ENCODE data around the gene CARD10. TPM values are rescaled to one million over a fixed set of nuclear protein-coding genes. Genes with fewer than 3 reads are reported as not detected.
A peak's percentile ranks its signal among the peaks of the same experiment; 100 is the strongest.

CARD10 gene
- total and polyA plus RNA-seq, 8 donors = 9.9 to 30.2 (median 13.9) TPM

- no peak for TF ChIP-seq CTCF (IDR thresholded peaks at IDR 0.05)
- peaks cover 38 to 46% (median 45%) of the 10 kb centered on the region in 3 donors for H3K4me1 ChIP-seq
- no peak overlapping the region for H3K27ac ChIP-seq
- WGBS, 2 donors = 66 to 77% methylated on average over 12 of the region's 12 CpGs
- H3K9me3 ChIP-seq = no peaks in the 10 kb centered on the region
- intact Hi-C loops (cut with DNase I) = no loop called here
- no peaks in the 10 kb centered on the region for H3K27me3 ChIP-seq
- FAIRE-seq = no peak
- peak in 1 of 6 donors; percentile 24 for DNase-seq
- no peak for ATAC-seq
- H3K36me3 ChIP-seq = no peaks in the 10 kb centered on the region
- no peak overlapping the region for H3K4me3 ChIP-seq
Measured at GRCh38 chr22:37499027-37499707, 20.0 kb downstream of the CARD10 start.

GRCh38 chr22:37498289-37498909 lies 20.8 kb downstream of the CARD10 start:
- FAIRE-seq (no peak), DNase-seq (peak in 5 of 6 donors; percentile 52 to 85 (median 70)), ATAC-seq (peak in 3 of 4 donors; percentile 9 to 30 (median 27))
- intact Hi-C loops (cut with DNase I) = no loop called here
- no peaks in the 10 kb centered on the region for H3K36me3 ChIP-seq
- no peaks in the 10 kb centered on the region for H3K9me3 ChIP-seq
- no peaks in the 10 kb centered on the region for H3K27me3 ChIP-seq
- 45 to 54% methylated on average over 15 of the region's 15 CpGs for WGBS, 2 donors
- H3K4me1 ChIP-seq = peaks cover 30 to 38% (median 38%) of the 10 kb centered on the region in 3 donors
- peak; percentile 41 to 63 (median 50) for TF ChIP-seq CTCF (IDR thresholded peaks at IDR 0.05)
- no peak overlapping the region for H3K4me3 ChIP-seq
- no peak overlapping the region for H3K27ac ChIP-seq

- Histone ChIP-seq H3K9me3 (no peaks in the 10 kb centered on the region), H3K4me3 (no peak overlapping the region), H3K36me3 (peaks cover 0 to 3% (median 0%) of the 10 kb centered on the region in 3 donors), H3K4me1 (peaks cover 18 to 26% (median 25%) of the 10 kb centered on the region in 3 donors), H3K27ac (no peak overlapping the region), H3K27me3 (no peaks in the 10 kb centered on the region)
- intact Hi-C loops (cut with DNase I) = no loop called here
- FAIRE-seq (no peak), ATAC-seq (no peak), DNase-seq (no peak)
- WGBS, 2 donors = 86% methylated on average over 12 of the region's 12 CpGs
- no peak for TF ChIP-seq CTCF (IDR thresholded peaks at IDR 0.05)
Measured at GRCh38 chr22:37497062-37497599, 22.1 kb downstream of the CARD10 start.

- no peaks in the 10 kb centered on the region for H3K9me3 ChIP-seq
- ATAC-seq = no peak
- intact Hi-C loops (cut with DNase I) = no loop called here
- DNase-seq = peak in 1 of 6 donors; percentile 48
- peaks cover 0 to 3% (median 0%) of the 10 kb centered on the region in 3 donors for H3K36me3 ChIP-seq
- WGBS, 2 donors = 93 to 96% methylated on average over 11 of the region's 11 CpGs
- no peak for TF ChIP-seq CTCF (IDR thresholded peaks at IDR 0.05)
- H3K4me1 ChIP-seq = peaks cover 14 to 22% (median 21%) of the 10 kb centered on the region in 3 donors
- no peaks in the 10 kb centered on the region for H3K27me3 ChIP-seq
- H3K4me3 ChIP-seq = no peak overlapping the region
- FAIRE-seq = no peak
- H3K27ac ChIP-seq = no peak overlapping the region
Measured at GRCh38 chr22:37496651-37497050, 22.6 kb downstream of the CARD10 start.

All from pancreas (tissue), 10 donors.